Activated CD8-positive, alpha-beta memory T cell treated with anti-CD3 and anti-CD28 coated beads for 48 hours (primary cell): ENCODE measurements around the gene GRIP1.

Experiments used
- DNase-seq, 3 experiments: peaks; one replicate each; pipeline ENCODE4 v3.0.0-alpha.2; 2020; ENCODE audit warnings: low read depth in 2 of 3, low spot score in 2 of 3

GRIP1 gene

DNA sequence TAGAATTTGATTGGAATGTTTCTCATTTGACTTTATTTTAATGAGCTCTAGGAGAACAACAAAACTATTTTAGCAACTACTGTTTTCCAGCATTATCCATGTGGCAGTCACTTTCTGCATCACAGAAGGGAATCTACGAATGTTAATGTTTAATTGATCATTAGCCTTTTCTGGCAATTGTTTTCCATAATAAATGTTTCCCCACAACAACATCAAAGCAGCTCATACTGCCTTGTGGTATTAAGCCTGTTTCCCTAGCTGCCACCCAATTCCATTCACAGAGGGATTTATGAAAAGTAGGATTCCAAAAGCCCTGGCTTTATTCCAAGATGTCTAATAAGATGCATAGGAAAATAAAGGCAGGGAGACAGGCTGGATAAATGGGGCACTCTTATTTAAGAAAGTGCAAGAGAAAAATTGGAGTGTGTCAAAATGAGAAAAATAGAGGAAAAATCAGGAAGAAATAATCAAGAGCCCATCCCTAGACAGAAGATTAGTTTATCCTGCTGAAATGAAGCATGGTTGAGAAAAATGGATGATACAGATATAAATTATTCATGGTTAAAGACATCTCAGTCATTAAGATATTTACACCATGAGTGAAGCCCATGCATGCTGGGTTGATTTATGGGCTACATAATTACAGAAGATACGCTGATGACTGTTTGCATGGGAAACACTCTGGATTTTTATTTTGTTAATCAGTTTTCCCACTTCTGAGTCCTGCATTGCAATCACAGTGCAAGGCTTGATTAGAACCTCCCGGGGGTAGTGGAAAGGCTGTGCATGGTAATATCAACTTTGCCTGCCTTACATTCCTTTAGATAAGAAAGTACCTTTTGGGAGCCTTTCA, 196.3 kb downstream of the GRIP1 start:
- DNase-seq: no peak

DNA sequence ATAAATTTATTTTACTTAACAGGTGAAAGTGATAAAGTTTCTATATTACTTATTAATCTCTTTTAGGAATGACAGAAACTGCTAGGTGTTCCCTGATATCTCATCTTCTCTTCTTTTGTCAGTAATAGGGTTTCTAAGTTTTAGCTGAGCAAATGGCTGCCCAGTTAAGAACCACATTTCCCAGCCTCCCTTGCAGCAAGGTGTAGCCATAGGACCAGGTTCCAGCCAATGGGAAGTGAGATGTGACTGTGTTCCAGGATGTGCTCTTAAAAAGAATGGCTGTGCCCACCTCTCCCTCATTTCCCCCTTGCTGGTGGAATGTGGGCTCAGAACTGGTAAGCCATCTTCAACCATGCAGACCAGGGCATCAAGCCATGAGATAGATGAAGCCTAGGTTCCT, 210.9 kb downstream of the GRIP1 start:
- DNase-seq: no peak

DNA sequence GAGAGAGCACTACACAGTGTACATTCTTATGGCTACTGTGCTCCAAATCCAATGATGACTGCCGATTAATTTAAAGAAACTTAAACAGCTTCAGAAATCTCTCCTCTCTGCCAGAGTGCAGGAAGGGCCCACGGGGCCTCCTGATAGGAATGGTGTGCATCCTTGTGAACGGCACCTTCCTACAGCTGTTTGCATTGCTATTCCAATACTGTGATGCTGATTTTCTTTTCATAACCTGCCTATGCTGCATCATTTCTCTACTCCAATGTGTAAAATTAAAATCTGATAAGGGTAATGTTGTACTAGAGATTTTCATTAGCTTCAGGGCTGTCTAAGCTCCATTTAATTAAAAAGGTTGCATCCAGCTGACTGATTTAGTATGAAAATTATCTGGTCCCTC, 217.5 kb downstream of the GRIP1 start:
- no peak for DNase-seq

DNA sequence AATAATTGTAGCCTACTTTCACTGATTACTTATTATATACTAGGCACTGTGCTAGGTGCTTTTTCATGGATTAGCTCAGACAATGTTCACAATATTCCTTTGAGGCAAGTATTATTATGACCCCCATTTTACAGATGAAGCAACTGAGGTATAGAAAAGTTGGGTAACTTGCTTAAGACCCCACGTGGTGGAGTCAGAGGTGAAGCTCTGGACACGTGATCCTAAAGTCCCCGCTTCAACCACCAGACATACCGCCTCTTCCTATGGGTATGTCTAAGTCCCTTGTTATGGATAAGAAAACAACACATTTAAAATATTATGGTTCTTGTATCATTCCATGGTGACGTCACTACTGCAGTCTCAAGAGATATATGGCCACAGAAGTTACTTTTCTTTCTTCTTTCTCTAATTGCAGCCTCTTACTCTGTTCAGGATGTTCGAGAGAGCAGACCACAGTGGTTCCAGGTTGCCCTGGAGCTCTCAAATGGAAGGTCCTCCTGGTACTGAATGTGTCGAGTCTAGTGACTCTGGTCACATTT, 218.9 kb downstream of the GRIP1 start:
- DNase-seq: no peak

DNA sequence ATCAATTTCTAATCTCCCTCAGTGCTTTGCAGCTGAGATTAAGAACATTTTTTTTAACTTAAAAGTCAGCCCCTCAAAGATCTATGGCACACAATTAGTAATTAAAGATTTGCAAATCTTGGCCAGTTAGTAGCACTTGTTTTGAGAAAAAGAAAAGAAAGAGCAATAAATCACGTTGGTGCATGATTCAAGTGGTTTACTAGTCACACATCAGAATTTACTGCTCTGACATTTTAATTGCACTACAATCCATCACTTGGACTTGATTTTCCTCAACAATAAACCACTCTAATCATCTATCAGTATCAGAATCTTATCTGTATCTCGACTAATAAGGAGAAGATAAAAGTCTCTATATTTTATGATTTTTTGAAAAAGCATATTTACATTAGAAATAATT, 222.3 kb downstream of the GRIP1 start:
- no peak for DNase-seq

DNA sequence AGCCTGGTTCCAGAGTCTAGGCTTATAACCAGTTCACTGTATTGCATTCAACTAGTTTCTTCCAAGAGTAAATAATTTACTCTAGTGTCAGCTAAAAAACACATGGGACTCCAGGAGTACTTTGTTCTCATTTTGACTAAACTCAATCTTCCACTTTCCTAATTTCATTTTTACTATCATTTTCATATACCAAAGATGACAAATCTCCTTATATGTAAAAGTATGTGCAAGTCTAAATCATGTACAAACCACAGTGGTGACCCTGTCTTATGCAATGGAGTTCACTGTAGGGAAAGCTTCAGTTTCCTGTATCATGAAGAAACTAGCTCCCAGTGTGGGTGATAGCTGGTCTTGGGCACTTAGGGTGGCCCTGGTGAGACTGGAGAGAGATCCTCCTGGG, 225.0 kb downstream of the GRIP1 start:
- DNase-seq: no peak

DNA sequence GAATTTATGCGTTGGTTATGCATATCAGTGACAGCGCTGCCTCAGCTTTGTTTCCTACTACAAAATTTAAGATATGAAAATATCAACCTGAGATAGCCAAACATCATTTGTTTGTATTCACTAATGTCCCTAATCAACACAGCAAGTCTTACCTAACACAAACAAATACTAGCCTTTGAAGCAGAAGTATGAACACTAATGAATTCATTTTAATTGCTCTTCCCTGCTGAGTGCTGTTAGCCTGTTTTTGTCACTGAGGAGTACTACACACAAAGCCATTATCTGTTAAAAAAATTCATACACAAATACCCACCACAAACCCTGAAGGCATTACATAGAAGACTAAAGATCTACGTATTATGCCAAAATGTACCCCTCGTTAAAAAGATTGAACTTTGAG, 225.8 kb downstream of the GRIP1 start:
- DNase-seq: no peak

DNA sequence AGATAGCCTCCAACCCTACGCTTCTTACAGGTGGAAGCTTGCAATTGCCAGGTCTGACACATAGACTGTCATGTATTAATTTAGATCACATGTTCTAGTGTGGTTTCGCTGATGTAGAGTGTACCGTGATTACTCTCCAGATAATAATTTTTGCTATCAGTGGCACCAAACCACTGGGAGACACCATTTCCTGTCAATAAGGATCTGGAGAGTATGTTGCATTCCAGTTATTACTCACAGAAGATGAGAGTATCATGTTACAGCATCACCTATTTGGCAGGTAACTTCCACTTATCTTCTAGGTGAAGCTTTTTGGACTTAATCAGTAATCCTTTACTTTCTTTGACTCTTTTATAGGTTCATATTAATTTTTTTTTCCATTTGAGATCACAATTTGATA, 229.3 kb downstream of the GRIP1 start:
- DNase-seq: no peak

DNA sequence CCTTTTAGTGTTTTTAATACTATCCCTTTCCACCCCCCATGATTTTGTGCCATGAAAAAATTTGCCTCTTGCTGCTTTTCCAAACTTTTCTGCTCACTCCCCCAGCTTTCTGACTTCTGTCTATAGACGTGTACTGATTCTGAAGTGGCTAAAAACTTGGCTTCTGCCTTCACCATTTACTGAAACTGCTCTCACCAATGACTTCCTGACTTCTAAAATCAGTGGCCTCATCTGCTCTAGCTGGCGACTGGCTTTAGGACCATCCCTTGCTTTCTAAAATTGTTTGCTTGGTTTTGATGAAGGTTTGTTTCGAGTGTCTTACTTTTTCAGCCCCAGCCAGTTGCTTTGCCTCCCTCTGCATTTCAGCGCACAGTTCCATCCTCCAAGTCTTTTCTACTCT, 231.2 kb downstream of the GRIP1 start:
- no peak for DNase-seq

DNA sequence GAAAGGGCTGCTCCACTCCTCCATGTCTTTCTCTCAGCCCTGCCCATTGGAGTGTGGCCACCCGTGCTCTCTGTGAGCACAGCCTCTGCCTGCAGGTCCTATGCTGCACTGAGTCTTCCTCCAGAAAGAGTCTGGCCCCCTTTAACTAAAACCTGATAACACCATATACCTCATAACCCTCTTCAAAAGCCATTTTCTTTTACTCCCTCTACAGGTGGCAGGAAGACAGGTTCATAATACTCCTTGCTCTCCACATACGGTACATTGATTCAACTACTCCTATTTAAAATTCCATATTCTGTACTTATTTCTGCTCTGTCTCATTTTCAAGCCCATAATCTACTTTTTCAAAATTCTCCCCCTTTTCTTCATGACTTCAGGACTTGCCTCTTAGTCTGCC, 232.6 kb downstream of the GRIP1 start:
- DNase-seq: no peak

DNA sequence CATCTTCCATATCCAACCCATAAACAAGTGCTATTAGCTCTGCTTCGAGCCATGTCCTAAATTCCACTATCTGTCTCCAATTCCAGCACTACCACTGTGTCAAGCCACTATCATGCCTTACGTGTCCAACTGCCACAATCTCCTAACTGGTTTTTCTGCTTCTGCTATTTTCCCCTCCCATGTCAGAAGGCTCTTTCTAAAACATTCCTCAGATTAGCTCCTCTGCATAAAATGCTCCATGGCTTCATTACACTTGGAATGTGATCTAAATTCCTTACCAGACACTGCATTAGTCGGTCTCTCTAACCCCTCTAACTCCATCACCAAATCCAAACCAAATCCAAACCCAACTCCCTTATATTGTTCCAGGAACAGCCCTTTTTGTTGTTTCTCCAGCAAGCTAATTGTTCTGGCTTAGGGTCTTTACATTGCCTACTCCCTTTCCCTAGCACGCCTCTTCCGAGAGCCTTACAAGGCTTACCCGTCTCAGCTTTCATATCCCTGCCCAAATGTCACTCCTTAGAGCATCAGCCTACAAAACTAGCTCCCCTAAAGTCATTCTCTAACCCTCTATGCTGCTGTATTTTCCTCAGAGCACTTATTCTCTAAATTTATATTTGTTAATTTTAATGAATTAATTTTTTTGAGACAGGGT, 236.8 kb downstream of the GRIP1 start:
- no peak for DNase-seq

DNA sequence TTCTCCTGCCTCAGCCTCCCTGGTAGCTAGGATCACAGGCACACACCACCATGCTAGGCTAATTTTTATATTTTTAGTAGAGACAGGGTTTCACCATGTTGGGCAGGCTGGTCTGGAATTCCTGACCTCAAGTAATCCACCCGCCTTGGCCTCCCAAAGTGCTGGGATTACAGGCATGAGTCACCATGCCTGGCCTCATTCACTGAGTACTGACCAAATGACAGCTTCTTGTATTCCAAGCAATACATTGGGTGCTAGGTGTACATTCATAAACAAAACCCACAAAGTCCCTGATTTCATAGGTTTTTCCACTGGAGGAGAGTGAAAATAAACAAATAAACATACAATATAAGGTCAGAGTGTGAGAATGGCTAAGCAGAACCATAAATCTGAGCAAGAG, 240.3 kb downstream of the GRIP1 start:
- DNase-seq: no peak

DNA sequence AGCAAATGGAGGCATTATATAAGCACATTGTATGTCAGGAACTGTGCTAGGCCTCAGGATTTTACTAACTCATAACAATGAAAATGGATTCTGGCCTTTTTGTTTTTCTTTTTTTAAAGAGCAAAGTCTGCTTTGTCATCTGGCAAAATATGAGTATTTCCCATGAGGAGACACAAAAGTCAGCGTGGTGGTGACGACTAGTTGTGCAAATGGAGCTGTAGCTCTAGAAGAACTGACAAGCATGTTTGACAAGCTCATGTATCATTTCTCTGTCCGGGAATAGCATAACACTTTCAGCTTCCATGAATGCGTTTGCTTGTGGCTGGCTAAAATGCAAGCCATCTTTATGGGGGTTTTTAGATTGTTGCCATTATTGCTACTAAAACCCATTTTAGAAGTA, 248.8 kb downstream of the GRIP1 start:
- no peak for DNase-seq

DNA sequence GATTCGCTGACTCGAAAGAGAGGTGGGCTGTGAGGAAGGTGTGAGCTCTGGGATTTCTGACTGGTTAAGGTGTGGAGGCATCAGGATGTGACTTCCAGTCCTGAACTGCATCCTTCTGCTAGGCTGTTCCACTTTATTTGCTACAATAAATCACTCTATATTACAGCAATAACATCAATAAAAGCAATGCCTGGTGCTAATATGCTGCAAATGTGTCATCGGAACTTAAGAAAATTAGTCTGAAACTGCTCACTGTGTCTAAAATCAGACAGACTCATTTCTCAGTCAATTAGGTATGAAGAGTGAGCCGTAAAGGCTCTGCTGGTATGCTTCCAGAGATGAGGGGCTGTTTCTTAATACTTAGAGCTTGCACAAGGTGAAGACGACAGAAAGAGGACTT, 250.0 kb downstream of the GRIP1 start:
- DNase-seq: no peak

DNA sequence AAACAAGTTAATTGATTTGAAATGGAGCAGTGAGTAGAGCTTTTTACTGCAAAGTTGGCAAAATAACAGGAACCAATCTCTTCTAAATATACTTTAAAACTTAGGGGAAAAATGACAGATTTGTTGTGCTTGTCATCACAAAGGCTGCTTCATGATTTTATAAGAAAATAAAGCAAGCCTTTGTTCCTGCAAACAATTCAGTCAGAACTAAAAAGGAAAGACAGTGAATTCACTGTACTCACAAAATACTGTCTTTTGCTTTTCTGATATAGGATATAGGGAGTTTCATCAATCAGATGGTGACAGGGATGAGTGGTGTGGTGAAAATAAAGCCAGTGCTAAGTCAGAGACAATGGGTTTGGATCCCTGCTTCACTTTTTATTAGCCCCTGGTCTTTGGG, 250.6 kb downstream of the GRIP1 start:
- DNase-seq: no peak

DNA sequence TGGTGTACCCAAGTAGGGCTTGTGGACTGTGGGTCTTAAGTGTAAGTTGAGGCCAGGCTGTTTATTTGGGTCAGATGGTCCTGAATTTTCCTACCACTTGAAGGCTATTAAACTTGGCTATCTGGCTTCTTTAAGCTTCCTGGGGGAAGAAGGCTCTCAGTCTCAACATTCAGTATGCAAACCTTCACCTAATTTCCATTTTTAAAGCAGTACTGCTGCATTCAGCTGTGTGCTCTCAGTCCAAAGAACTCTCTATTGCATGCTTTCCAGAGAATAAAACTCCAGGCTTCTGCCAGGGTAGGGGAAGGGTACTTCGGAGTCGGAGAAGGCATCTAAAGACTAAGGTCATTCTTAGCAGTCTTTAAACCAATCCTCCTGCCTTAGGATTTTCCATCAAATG, 252.2 kb downstream of the GRIP1 start:
- no peak for DNase-seq

DNA sequence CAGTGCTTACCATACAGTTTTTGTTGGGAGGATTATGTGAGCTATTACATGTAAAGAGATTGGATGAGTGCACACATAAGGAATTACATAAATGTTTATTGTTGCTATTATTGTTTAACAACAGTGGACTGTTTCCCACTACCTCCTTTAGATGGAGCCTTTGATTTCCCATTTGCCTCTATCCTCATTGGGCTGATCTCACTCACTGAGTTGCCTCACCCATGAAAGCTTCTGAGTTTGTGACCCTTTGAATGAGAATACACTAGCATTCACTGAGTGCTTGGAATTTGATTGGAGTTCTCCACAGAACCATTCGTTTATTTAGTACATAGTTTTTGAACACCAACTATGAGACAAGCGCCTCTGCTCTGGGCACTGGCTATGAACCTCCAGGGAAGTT, 255.6 kb downstream of the GRIP1 start:
- no peak for DNase-seq

DNA sequence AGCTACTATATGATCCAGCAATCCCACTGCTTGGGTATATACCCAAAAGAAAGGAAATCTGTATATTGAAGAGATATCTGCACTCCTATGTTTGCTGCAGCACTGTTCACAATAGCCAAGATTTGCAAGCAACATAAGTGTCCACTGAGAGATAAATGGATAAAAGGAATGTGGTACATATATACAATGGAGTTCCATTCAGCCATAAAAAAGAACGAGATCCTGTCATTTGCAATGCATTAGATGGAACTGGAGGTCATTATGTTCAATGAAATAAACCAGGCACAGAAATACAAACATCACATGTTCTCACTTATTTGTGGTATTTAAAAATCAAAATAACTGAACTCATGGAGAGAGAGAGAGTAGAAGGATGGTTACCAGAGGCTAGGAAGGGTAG, 260.0 kb downstream of the GRIP1 start:
- no peak for DNase-seq

DNA sequence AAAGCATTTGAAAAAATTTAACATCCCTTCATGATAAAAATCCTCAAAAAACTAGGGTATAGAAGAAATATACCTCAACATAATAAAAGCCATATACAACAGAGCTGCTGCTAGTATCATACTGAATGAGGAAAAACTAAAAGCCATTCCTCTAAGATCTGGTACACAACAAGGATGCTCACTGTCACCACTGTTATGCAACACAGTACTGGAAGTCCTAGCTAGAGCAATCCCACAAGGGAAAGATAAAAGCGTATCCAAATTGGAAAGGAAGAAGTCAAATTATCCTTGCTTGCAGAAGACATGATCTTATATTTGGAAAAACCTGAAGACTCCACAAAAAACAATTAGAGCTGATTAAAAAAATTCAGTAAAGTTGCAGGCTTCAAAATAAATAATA, 261.7 kb downstream of the GRIP1 start:
- no peak for DNase-seq

DNA sequence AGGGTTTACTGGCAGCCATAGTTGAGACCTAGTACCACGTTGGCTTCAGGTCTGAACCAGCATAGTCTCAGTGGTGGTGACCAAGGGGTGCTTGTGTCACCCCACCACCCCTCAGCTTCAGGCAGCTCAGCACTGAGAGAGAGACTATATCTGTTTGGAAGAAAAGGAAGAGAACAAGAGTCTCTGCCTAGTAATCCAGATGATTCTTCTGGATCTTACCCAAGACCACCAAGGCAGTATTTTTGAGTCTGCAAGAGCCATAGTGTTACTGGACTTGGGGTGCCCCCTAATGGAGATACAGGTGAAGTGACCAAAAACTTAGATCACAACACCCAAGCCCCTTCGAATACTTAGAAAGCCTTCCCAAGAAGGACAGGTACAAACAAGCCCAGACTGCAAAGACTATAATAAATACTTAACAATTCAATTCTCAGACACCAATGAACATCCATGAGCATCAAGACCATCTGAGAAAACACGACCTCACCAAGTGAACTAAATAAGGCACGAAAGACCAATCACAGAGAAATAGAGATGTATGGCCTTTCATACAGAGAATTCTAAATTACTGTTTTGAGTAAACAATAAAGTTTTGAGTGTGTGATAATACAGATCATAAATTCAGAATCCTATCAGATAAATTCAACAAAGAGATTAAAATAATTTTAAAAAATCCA, 269.5 kb downstream of the GRIP1 start:
- no peak for DNase-seq

DNA sequence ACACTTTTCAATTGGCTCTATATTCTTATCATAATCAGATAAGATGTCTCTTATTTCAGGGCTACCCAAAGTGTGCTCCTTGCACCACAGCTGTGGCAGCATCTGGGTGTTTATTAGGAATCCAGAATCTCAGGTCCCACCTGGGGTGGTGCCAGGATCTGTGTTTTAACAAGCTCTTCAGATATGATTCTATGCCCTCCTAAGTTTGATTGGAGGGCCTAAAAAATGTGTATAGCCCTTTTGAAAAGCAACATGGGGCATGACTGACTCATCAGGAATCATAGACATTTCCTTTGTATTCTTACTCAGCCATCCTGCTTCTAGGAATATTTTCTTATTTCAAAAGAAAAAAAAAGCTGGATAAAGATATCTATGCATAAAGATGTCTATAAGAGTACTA, 273.5 kb downstream of the GRIP1 start:
- DNase-seq: no peak

DNA sequence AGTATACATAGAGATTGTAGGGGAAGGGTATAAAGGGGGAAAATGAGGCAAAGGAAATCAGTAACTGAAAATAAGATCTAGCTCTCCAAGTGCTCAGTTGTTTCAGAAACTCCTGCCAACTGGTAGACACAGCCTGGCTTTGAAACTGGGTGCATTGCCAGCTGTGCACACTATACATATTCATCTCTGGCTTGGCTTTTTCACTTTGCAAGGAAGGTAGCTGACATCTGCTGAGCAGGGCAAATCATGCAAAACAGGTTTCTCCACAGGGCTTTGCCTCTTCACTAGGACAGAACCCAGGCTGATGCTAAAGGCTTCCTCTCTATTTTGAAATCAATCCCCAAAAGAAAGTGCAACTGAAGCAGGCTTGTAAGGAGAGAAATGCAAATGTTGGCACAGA, 275.1 kb downstream of the GRIP1 start:
- no peak for DNase-seq
